GM12878 (cell line): Measurements from ENCODE around the gene FAM9C. TPM values are rescaled to one million over a fixed set of nuclear protein-coding genes. Genes with fewer than 3 reads are reported as not detected.
"Not testable (repeated sequence)": the region's sequence is repeated elsewhere in the genome, so short reads cannot be mapped to it uniquely, and the experiment has no call there.

Experiments
- ATAC-seq: fragments of 200-7000 bp; cut with Tn5 transposase; 3 replicates; pipeline ENCODE4 v1.9.1; 2020; ENCODE audit warnings: mild to moderate bottlenecking, moderate library complexity
- BruUV-seq: library from RNA; stranded (reverse); fragments of 400-500 nt; replicated peaks from 2 replicates; lab custom pipeline; 2021; lab: Mats Ljungman, UMichigan
- CTCF ChIA-PET: fragments of 300-600 bp; sonication (Branson Sonifier 250); formaldehyde crosslinking; extraction: SDS; loops from one replicate; lab custom pipeline; 2021; ENCODE audit warnings: inconsistent platforms; lab: Yijun Ruan, JAX
- POLR2A ChIA-PET: fragments of 350-600 bp; formaldehyde crosslinking; extraction: SDS; loops from one replicate; lab custom pipeline; 2021; ENCODE audit warnings: inconsistent platforms; lab: Charles Lee
- RAD21 ChIA-PET: fragments of 300-600 bp; sonication (Branson Sonifier 250); formaldehyde crosslinking; loops from one replicate; lab custom pipeline; 2023; ENCODE audit warnings: antibody characterized with exemption; ENCODE audit not compliant: unreplicated experiment; lab: Charles Lee
- SMC1A ChIA-PET: fragments of 300-600 bp; sonication (Branson Sonifier 250); formaldehyde crosslinking; loops from one replicate; lab custom pipeline; 2023; ENCODE audit not compliant: unreplicated experiment, uncharacterized antibody; lab: Charles Lee
- DNase-seq: peaks from one replicate; pipeline ENCODE4 v3.0.0-alpha.2; 2011; ENCODE audit warnings: low read depth, low spot score
- FAIRE-seq: peaks from 3 replicates; lab custom pipeline; 2011; peaks lifted over from hg19 to GRCh38; lab: Jason Lieb, UNC
- H2AFZ ChIP-seq: 2 replicates; pipeline ENCODE4 v1.6.0; 2011; ENCODE audit warnings: low read depth, low read length, control low read depth; ENCODE audit not compliant: control insufficient read depth
- H3K27ac ChIP-seq: 2 replicates; pipeline ENCODE4 v1.5.1; 2011; ENCODE audit warnings: control low read depth; ENCODE audit not compliant: control insufficient read depth, insufficient read depth
- H3K27me3 ChIP-seq, 2 experiments: replicated peaks in 1 of 2; 2 replicates each; pipeline versions ENCODE4 v1.6.0 to v1.6.1; 2011; ENCODE audit warnings: low read length in 1 of 2; ENCODE audit not compliant: control insufficient read depth in 2 of 2, insufficient read depth in 2 of 2
- H3K36me3 ChIP-seq, 2 experiments: 2 replicates each; pipeline ENCODE4 v1.5.1; 2011; ENCODE audit warnings: low read length in 1 of 2; ENCODE audit not compliant: control insufficient read depth in 2 of 2, insufficient read depth in 2 of 2
- H3K4me1 ChIP-seq: 2 replicates; pipeline ENCODE4 v1.6.1; 2011; ENCODE audit warnings: mild to moderate bottlenecking, low read length, moderate library complexity, mixed read lengths; ENCODE audit not compliant: control insufficient read depth, insufficient read depth
- H3K4me2 ChIP-seq: 2 replicates; pipeline ENCODE4 v1.6.0; 2011; ENCODE audit warnings: control low read depth; ENCODE audit not compliant: control insufficient read depth, insufficient read depth
- H3K4me3 ChIP-seq: fragments of 200-600 bp; sonication (generic); 2 replicates; pipeline ENCODE4 v1.5.1; 2016
- H3K79me2 ChIP-seq: 2 replicates; pipeline ENCODE4 v1.6.0; 2011; ENCODE audit warnings: low read length; ENCODE audit not compliant: control insufficient read depth, insufficient read depth
- H3K9ac ChIP-seq: 2 replicates; pipeline ENCODE4 v1.8.0; 2011; ENCODE audit warnings: low read length, control low read depth, mixed read lengths; ENCODE audit not compliant: control insufficient read depth, insufficient read depth
- H3K9me3 ChIP-seq: replicated peaks from 3 replicates; pipeline ENCODE4 v1.5.1; 2011; ENCODE audit warnings: mild to moderate bottlenecking, low read length; ENCODE audit not compliant: control insufficient read depth, insufficient read depth
- H4K20me1 ChIP-seq: 2 replicates; pipeline ENCODE4 v1.6.0; 2011; ENCODE audit not compliant: control insufficient read depth, insufficient read depth
- HDGF ChIP-seq: fragments of 450-650 bp; IDR thresholded peaks from 2 replicates; pipeline ENCODE4 v1.6.1; 2016; ENCODE audit warnings: antibody characterized with exemption
- MLLT1 ChIP-seq: fragments of 450-650 bp; IDR thresholded peaks from 2 replicates; pipeline ENCODE4 v1.6.1; 2016; ENCODE audit warnings: mild to moderate bottlenecking
- POLR2AphosphoS2 ChIP-seq: IDR thresholded peaks from 2 replicates; pipeline ENCODE4 v1.6.1; 2011; ENCODE audit warnings: low read depth, mild to moderate bottlenecking, low read length, improper control_type of control experiment, moderate library complexity
- POLR2AphosphoS5 ChIP-seq: IDR thresholded peaks from 2 replicates; pipeline ENCODE4 v1.6.1; 2011; ENCODE audit warnings: mild to moderate bottlenecking, low read length, inconsistent platforms
- WGBS: methylation state at CpG from one replicate; pipeline ENCODE4 v1.1.6; 2016; ENCODE audit warnings: low lambda C conversion rate; ENCODE audit not compliant: insufficient replicate concordance, insufficient coverage; ENCODE audit errors: missing lambda C conversion rate; 5-methylcytosine and 5-hydroxymethylcytosine counted together
- in situ Hi-C: fragments of 300-500 bp; cut with MboI; formaldehyde crosslinking; loops from 9 replicates; pipeline ENCODE4 v1.14.3; 2018; ENCODE audit warnings: mixed read lengths
- intact Hi-C: fragments of 100-400 bp; cut with micrococcal nuclease; formaldehyde crosslinking; loops from one replicate; pipeline ENCODE4 v1.14.2; 2022; ENCODE audit not compliant: unreplicated experiment
- polyA plus RNA-seq, 11 experiments: library from polyadenylated mRNA; depleted of rRNA in 4 of 11; unstranded in 6 of 11; stranded (reverse) in 5 of 11; fragments of >200 nt; fragmentation: Nextera tagmentation in 4 of 11; fragmentation: Illumina TruSeq in 1 of 11; extraction: Ambion mirVana in 4 of 11; extraction: Trizol in 1 of 11; gene quantifications; 1 replicate in 1 of 11; 2 replicates in 10 of 11; pipeline versions ENCODE4 v1.2.1 to v1.2.3, GENCODE V29; 2011 to 2016; ENCODE audit warnings: inconsistent platforms in 2 of 11, missing spikeins in 2 of 11, low read depth in 1 of 11
- total RNA-seq, 4 experiments: library from RNA; depleted of rRNA in 3 of 4; stranded (reverse); fragments of >200 nt in 3 of 4; fragmentation: Illumina TruSeq in 1 of 4; extraction: Trizol in 1 of 4; gene quantifications; 2 replicates each; pipeline versions ENCODE4 v1.2.1 to v1.2.3, GENCODE V29; 2013 to 2021

The FAM9C gene
- total and polyA plus RNA-seq, 10 of the 15 experiments (the other 5 are each of a cell fraction or from before 2014, with no cell fraction given) = 0.01 to 0.03 TPM; not detected in 8

DNA sequence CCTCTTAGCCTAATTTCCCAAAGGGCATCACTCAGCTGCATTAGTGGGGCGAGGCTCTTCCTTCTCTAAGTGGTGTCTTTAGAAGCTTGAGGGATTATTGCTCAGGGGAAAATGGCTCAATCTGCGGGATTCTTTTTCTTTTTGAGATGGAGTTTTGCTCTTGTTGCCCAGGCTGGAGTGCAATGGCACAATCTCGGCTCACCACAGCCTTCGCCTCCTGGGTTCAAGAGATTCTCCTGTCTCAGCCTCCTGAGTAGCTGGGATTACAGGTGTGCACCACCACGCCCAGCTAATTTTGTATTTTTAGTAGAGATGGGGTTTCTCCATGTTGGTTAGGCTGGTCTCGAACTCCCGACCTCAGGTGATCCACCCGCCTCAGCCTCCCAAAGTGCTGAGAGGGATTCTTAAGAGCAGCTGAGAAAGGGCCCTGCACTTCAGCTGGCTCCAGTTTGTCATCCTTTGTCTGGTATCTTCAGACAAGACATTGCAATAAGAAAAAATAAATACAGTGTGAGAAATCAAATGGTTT, 42.4 kb upstream of the FAM9C start:
- H3K9me3 ChIP-seq, H2AFZ ChIP-seq, DNase-seq, BruUV-seq, H3K27me3 ChIP-seq, FAIRE-seq, H4K20me1 ChIP-seq, ATAC-seq, H3K36me3 ChIP-seq: not testable (repeated sequence)
- Histone ChIP-seq H3K27ac (peak overlapping the region; percentile 100), H3K4me1 (peaks cover 89% of the 10 kb centered on the region), H3K4me3 (peak overlapping the region; percentile 19), H3K4me2 (peak overlapping the region; percentile 68), H3K79me2 (peaks cover 17% of the 10 kb centered on the region), H3K9ac (peak overlapping the region; percentile 85)
- ChIA-PET CTCF (interaction anchor here (0.6 to 12.2 kb wide), 17 partner anchors 10 to 403 kb away, joined by 3 to 312 read pairs (median 6); no protein-coding TSS in a partner anchor), SMC1A (interaction anchor here (0.9 to 27.7 kb wide), 20 partner anchors 12 to 611 kb away, joined by 3 to 847 read pairs (median 4); no protein-coding TSS in a partner anchor), POLR2A (interaction anchor here (0.7 to 17.3 kb wide), 13 partner anchors 11 to 137 kb away, joined by 3 to 280 read pairs (median 7); no protein-coding TSS in a partner anchor), RAD21 (interaction anchor here (0.5 to 23.1 kb wide), 19 partner anchors 11 to 667 kb away, joined by 3 to 689 read pairs (median 7); partner anchors contain the start of gene TMSB4X)
- peak; percentile 93 for TF ChIP-seq MLLT1
- TF ChIP-seq POLR2AphosphoS2 = 0 out of 2 replicates have a peak, but pooled peaks have one; percentile 12
- peak; percentile 47; the same call in 1 of the 2 replicates for TF ChIP-seq HDGF
- 0 out of 2 replicates have a peak, but pooled peaks have one; percentile 35 for TF ChIP-seq POLR2AphosphoS5
- in situ Hi-C loops (loop anchor here (5.0 kb wide), 2 partner anchors 85 to 135 kb away; no protein-coding TSS in a partner anchor), intact Hi-C loops (loop anchor here (1.0 to 10.0 kb wide), 10 partner anchors 36 to 1322 kb away; partner anchors contain the start of gene TLR7)
- 20% methylated on average over 8 of the region's 8 CpGs for WGBS
